Esophagus squamous epithelium (tissue), 4 donors: ENCODE measurements around the gene ACOT12.

ENCODE experiments used
- CTCF ChIP-seq, 6 experiments: fragments of 450-650 bp in 4 of 6; fragments of 200-600 bp in 2 of 6; sonication (generic) in 2 of 6; IDR thresholded peaks; one replicate each; pipeline ENCODE4 v1.5.1; 2016 to 2019; ENCODE audit warnings: antibody characterized with exemption in 6 of 6, mild to moderate bottlenecking in 4 of 6, moderate library complexity in 4 of 6
- POLR2A ChIP-seq, 4 donors: fragments of 450-650 bp; IDR thresholded peaks; one replicate each; pipeline ENCODE4 v1.6.1; 2017; ENCODE audit warnings: antibody characterized with exemption in 4 of 4, mild to moderate bottlenecking in 4 of 4, moderate library complexity in 3 of 4

GRCh38 chr5:81292130-81292529, 101.8 kb downstream of the ACOT12 start:
- TF ChIP-seq POLR2A (IDR thresholded peaks at IDR 0.05), result no peak
- TF ChIP-seq CTCF (IDR thresholded peaks at IDR 0.05), result no peak
